ENCODE data around the gene KPNA3. TPM values are rescaled to one million over a fixed set of nuclear protein-coding genes. Genes with fewer than 3 reads are reported as not detected.
"Not testable (repeated sequence)": the region's sequence is repeated elsewhere in the genome, so short reads cannot be mapped to it uniquely, and the experiment has no call there.

The KPNA3 gene
- polyA plus RNA-seq, 1 donor from 2014 or later, result 41.7 TPM

DNA sequence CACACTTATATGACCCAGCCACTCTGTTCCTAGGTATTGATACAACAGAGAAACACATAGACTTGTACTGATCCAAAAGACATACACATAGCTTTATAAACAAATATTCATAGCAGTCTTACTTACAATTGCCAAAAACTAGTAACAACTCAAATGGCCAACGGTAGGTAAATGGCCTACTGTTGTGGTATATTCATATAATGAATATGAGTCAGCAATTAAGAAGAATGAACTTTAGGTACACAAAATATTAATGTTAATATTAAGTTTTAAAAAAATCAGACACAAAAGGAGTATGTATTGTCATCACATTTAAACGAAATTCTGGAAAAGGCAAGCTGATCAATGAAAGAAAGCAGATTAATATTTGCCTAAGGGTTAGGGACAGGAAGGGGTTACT lies 19.7 kb downstream of the KPNA3 start:
- no peak overlapping the region for H3K27ac ChIP-seq (ENCODE audit: low read length)
- H3K4me3 ChIP-seq (ENCODE audit: low read length), result no peak overlapping the region
- peaks cover 87% of the 10 kb centered on the region for H3K79me2 ChIP-seq (replicated peaks; ENCODE audit: insufficient read depth, low read length)
- H3K9me2 ChIP-seq (ENCODE audit: insufficient read depth, low read length), result no peaks in the 10 kb centered on the region
- H3F3A ChIP-seq (ENCODE audit: insufficient read depth, low read length, poor library complexity, severe bottlenecking), result no peaks in the 10 kb centered on the region
- H3K27me3 ChIP-seq (ENCODE audit: insufficient read depth, low read depth, low read length), result no peaks in the 10 kb centered on the region
- H3K36me3 ChIP-seq (ENCODE audit: insufficient read depth, low read length), result peaks cover 5% of the 10 kb centered on the region
- no peak for TF ChIP-seq EP300 (conservative IDR thresholded peaks at IDR 0.05; ENCODE audit: poor library complexity, severe bottlenecking)
- TF ChIP-seq REST (IDR thresholded peaks at IDR 0.05; ENCODE audit: borderline replicate concordance), result no peak
- TF ChIP-seq RAD21 (conservative IDR thresholded peaks at IDR 0.05), result no peak
- no peaks in the 10 kb centered on the region for H4K20me1 ChIP-seq (ENCODE audit: insufficient read depth)
- no peak overlapping the region for H2AFZ ChIP-seq (ENCODE audit: low read depth, low read length)
- no peaks in the 10 kb centered on the region for H3K9me3 ChIP-seq (ENCODE audit: low read length)
- no peak overlapping the region for H3K4me2 ChIP-seq (ENCODE audit: low read length)
- no peak overlapping the region for H3K9ac ChIP-seq (ENCODE audit: low read length)

DNA sequence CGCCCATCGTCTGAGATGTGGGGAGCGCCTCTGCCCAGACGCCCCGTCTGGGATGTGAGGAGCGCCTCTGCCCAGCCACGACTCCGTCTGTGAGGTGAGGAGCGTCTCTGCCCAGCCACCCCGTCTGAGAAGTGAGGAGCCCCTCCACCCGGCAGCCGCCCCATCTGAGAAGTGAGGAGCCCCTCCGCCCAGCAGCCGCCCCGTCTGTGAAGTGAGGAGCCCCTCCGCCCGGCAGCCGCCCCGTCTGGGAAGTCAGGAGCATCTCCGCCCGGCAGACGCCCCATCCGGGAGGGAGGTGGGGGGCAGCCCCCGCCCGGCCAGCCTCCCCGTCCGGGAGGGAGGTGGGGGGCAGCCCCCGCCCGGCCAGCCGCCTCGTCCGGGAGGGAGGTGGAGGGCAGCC lies 30.7 kb downstream of the KPNA3 start:
- H4K20me1 ChIP-seq (ENCODE audit: insufficient read depth); H3K9me3 ChIP-seq (ENCODE audit: low read length): not testable (repeated sequence)

DNA sequence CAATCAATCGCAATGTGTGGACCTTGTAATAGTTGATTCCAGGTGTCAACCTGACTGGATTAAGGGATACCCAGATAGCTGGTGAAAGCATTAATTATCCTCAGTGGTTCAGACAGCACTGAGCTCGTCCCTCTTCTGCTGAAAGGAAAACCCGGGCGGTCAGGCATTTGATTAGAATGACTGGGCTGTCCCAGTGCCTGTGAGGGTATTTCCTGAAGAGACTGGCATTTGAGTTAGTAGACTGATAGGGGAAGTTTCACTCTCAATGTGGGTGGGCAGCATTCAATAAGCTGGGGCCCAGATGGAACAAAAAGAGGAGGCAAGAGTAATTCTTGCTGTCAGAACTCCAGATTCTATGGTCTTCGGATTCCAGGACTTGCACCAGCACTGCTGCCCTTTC lies 31.9 kb downstream of the KPNA3 start:
- peaks cover 6% of the 10 kb centered on the region for H3F3A ChIP-seq (ENCODE audit: insufficient read depth, low read length, poor library complexity, severe bottlenecking)
- no peak overlapping the region for H3K9ac ChIP-seq (ENCODE audit: low read length)
- H3K9me2 ChIP-seq (ENCODE audit: insufficient read depth, low read length), result no peaks in the 10 kb centered on the region
- no peak overlapping the region for H3K4me2 ChIP-seq (ENCODE audit: low read length)
- TF ChIP-seq EZH2 (IDR thresholded peaks at IDR 0.05; ENCODE audit: borderline replicate concordance, insufficient read depth, low read length, poor library complexity, severe bottlenecking), result no peak
- no peak overlapping the region for H3K27ac ChIP-seq (ENCODE audit: low read length)
- H4K20me1 ChIP-seq (ENCODE audit: insufficient read depth), result no peaks in the 10 kb centered on the region
- H3K27me3 ChIP-seq (ENCODE audit: insufficient read depth, low read depth, low read length), result no peaks in the 10 kb centered on the region
- H3K4me3 ChIP-seq (ENCODE audit: low read length), result no peak overlapping the region
- no peaks in the 10 kb centered on the region for H3K36me3 ChIP-seq (ENCODE audit: insufficient read depth, low read length)
- peaks cover 9% of the 10 kb centered on the region for H3K9me3 ChIP-seq (ENCODE audit: low read length)
- no peak overlapping the region for H2AFZ ChIP-seq (ENCODE audit: low read depth, low read length)
- peaks cover 49% of the 10 kb centered on the region for H3K79me2 ChIP-seq (replicated peaks; ENCODE audit: insufficient read depth, low read length)

More for the DNA sequence above, 30.7 kb downstream of the KPNA3 start:
- H2AFZ ChIP-seq (ENCODE audit: low read depth, low read length); H3K9me2 ChIP-seq (ENCODE audit: insufficient read depth, low read length); H3K4me3 ChIP-seq (ENCODE audit: low read length); H3K27ac ChIP-seq (ENCODE audit: low read length); H3K4me2 ChIP-seq (ENCODE audit: low read length); H3K9ac ChIP-seq (ENCODE audit: low read length); H3F3A ChIP-seq (ENCODE audit: insufficient read depth, low read length, poor library complexity, severe bottlenecking); H3K27me3 ChIP-seq (ENCODE audit: insufficient read depth, low read depth, low read length); H3K36me3 ChIP-seq (ENCODE audit: insufficient read depth, low read length): not testable (repeated sequence)
- peaks cover 43% of the 10 kb centered on the region for H3K79me2 ChIP-seq (replicated peaks; ENCODE audit: insufficient read depth, low read length)

DNA sequence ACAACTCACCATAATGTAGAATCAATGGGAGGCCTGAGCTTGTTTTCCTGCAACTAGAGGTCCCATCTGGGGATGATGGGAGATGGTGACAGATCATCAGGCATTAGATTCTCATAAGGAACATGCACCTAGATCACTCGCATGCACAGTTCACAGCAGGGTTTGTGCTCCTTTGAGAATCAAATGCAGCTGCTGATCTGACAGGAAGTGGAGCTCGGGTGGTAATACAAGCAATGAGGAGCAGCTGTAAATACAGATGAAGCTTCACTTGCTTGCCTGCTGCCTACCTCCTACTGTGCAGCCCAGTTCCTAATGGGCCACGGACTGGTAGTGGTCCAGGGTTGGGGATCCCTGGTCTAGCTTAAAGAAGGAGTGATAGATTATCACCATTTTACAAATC lies 33.0 kb downstream of the KPNA3 start:
- H3K36me3 ChIP-seq (ENCODE audit: insufficient read depth, low read length), result no peaks in the 10 kb centered on the region
- no peak overlapping the region for H2AFZ ChIP-seq (ENCODE audit: low read depth, low read length)
- H3K79me2 ChIP-seq (replicated peaks; ENCODE audit: insufficient read depth, low read length), result peaks cover 59% of the 10 kb centered on the region
- no peak overlapping the region for H3K9ac ChIP-seq (ENCODE audit: low read length)
- no peak overlapping the region for H3K4me3 ChIP-seq (ENCODE audit: low read length)
- H3K27ac ChIP-seq (ENCODE audit: low read length), result no peak overlapping the region
- no peak overlapping the region for H3K4me2 ChIP-seq (ENCODE audit: low read length)
- no peaks in the 10 kb centered on the region for H3K9me2 ChIP-seq (ENCODE audit: insufficient read depth, low read length)
- H4K20me1 ChIP-seq (ENCODE audit: insufficient read depth), result no peaks in the 10 kb centered on the region
- peaks cover 9% of the 10 kb centered on the region for H3K9me3 ChIP-seq (ENCODE audit: low read length)
- TF ChIP-seq POLR2AphosphoS5 (IDR thresholded peaks at IDR 0.05), result no peak
- TF ChIP-seq EZH2 (IDR thresholded peaks at IDR 0.05; ENCODE audit: borderline replicate concordance, insufficient read depth, low read length, poor library complexity, severe bottlenecking), result no peak
- TF ChIP-seq REST (IDR thresholded peaks at IDR 0.05; ENCODE audit: borderline replicate concordance), result no peak
- no peak for TF ChIP-seq CTCF (IDR thresholded peaks at IDR 0.05; ENCODE audit: poor library complexity, severe bottlenecking)
- no peak for TF ChIP-seq RAD21 (conservative IDR thresholded peaks at IDR 0.05)
- TF ChIP-seq MXI1 (conservative IDR thresholded peaks at IDR 0.05; ENCODE audit: poor library complexity, severe bottlenecking), result no peak
- no peak for TF ChIP-seq SMC3 (conservative IDR thresholded peaks at IDR 0.05; ENCODE audit: poor library complexity)
- no peak for TF ChIP-seq EP300 (conservative IDR thresholded peaks at IDR 0.05; ENCODE audit: poor library complexity, severe bottlenecking)
- no peak for TF ChIP-seq TAF1 (IDR thresholded peaks at IDR 0.05; ENCODE audit: low read depth)
- H3K27me3 ChIP-seq (ENCODE audit: insufficient read depth, low read depth, low read length), result no peaks in the 10 kb centered on the region
- H3F3A ChIP-seq (ENCODE audit: insufficient read depth, low read length, poor library complexity, severe bottlenecking), result no peaks in the 10 kb centered on the region
